Measurements from ENCODE around the gene CLCN4.

CLCN4 gene

GRCh38 chrX:10246846-10247245 is 90.1 kb downstream of the CLCN4 start:
- DNase-seq, result no peak

GRCh38 chrX:10254739-10255138 is 98.0 kb downstream of the CLCN4 start:
- no peak for DNase-seq

DNA sequence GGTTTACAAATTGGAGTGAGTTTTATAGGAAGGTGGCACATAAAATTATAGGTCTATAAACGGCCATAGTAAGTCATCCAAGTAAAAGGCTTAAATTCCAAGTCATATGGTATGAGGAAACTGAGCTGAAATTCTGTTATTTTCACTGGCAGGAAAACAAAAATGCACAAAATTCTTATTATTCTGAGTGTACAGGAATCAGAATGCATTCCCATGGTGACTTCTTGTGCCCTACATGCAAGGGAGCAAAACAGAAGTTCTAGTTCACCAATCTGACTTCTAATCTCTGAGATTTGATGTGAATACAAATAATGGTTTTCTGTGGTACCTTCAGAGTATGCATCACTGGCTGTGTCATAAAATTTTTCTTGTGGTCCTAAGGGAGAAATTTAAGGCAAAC is 102.9 kb downstream of the CLCN4 start:
- DNase-seq, result no peak

DNA sequence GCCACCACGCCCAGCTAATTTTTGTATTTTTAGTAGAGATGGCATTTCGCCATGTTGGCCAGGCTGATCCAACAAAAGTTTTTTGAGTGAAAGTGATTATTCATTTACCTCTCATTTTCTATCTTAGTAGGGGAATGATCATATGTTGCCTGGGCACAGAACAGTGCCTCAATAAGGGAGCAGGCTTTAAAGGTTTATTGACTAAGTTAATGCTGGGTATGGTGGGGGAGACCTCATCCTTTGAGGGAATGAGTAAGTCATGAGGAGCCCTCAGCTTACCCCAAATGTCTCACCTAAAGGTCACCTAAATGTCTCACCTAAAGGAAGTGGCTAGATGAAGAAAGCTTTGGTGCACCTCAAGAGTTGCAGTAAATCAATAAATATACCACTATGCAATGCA is 109.0 kb downstream of the CLCN4 start:
- no peak for DNase-seq

- no peak for DNase-seq
Observed at GRCh38 chrX:10278716-10279115, 121.9 kb downstream of the CLCN4 start.

DNA sequence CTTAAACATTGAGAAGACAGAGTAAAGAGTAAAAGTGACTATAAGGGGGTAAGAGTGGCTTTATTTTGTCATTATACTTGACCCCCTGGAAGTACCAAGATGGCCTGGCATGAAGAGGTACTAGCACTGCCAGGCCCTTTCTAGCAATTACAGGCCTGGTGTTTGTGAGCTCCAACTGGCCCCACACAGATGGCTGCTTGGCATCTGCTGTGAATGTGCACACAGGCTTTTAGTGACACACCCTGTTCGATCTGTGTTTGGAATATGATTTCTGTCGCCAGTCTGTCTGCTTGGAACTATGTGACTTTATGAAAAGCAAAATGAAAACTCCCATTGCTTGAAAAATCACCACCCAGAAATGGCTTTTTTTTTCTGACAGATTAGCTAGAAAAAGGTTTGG is 123.3 kb downstream of the CLCN4 start:
- no peak for DNase-seq

GRCh38 chrX:10282490-10282889 is 125.7 kb downstream of the CLCN4 start:
- DNase-seq, result no peak

- DNase-seq, result no peak
Observed at GRCh38 chrX:10286195-10286594, 129.4 kb downstream of the CLCN4 start.
